Psoas muscle (tissue), 8 donors: Measurements from ENCODE around the gene STYXL1. TPM values are rescaled to one million over a fixed set of nuclear protein-coding genes. Genes with fewer than 3 reads are reported as not detected.

Source experiments
- ATAC-seq, 4 donors: fragments of 200-7000 bp; cut with Tn5 transposase; one replicate each; pipeline ENCODE4 v1.9.1; 2020; ENCODE audit warnings: moderate library complexity in 3 of 4, mild to moderate bottlenecking in 2 of 4
- DNase-seq, 2 donors: peaks; one replicate each; pipeline ENCODE4 v3.0.0-alpha.2; 2020
- H3K27ac ChIP-seq: fragments of 200-600 bp; one replicate; pipeline ENCODE4 v1.8.0; 2022
- H3K27me3 ChIP-seq, 3 donors: fragments of 200-600 bp in 1 of 3; one replicate each; pipeline versions ENCODE4 v1.6.1 to v1.8.0; 2013 to 2022; ENCODE audit warnings: low read length in 2 of 3, mild to moderate bottlenecking in 2 of 3, moderate library complexity in 1 of 3; ENCODE audit not compliant: insufficient read depth in 3 of 3
- H3K36me3 ChIP-seq, 2 donors: fragments of 200-600 bp in 1 of 2; one replicate each; pipeline versions ENCODE4 v1.6.1 to v1.8.0; 2013 to 2022; ENCODE audit warnings: low read depth in 1 of 2, mild to moderate bottlenecking in 1 of 2, moderate library complexity in 1 of 2; ENCODE audit not compliant: insufficient read depth in 1 of 2
- H3K4me1 ChIP-seq: fragments of 200-600 bp; one replicate; pipeline ENCODE4 v1.8.0; 2022
- H3K4me3 ChIP-seq: fragments of 200-600 bp; one replicate; pipeline ENCODE4 v1.8.0; 2022; ENCODE audit warnings: mild to moderate bottlenecking
- H3K9me3 ChIP-seq: fragments of 200-600 bp; one replicate; pipeline ENCODE4 v1.8.0; 2022
- CTCF ChIP-seq: fragments of 200-600 bp; IDR thresholded peaks from one replicate; pipeline ENCODE4 v1.8.0; 2022; ENCODE audit warnings: antibody characterized with exemption
- WGBS, 3 donors: extraction: QIAGEN DNeasy Blood & Tissue Kit; methylation state at CpG; one replicate each; pipeline versions ENCODE4 v1.1.6 to v1.1.7; 2013; 5-methylcytosine and 5-hydroxymethylcytosine counted together
- intact Hi-C, 2 donors: fragments of 100-400 bp; cut with DNase I; formaldehyde crosslinking; loops; one replicate each; pipeline versions ENCODE4 v1.11.0 to v1.14.2; 2022
- polyA plus RNA-seq, 3 donors: library from polyadenylated mRNA; stranded (reverse); fragments of 200-250 nt; gene quantifications; one replicate each; pipeline ENCODE4 v1.2.3, GENCODE V29; 2013
- total RNA-seq, 4 donors: library from RNA; stranded (reverse); fragmentation: NEBNext Ultra II Directional in 2 of 4; extraction: Animal tissue kit (Norgen Biotek cat#: 25700) in 2 of 4; gene quantifications; one replicate each; pipeline versions ENCODE4 v1.2.1 to v1.2.4, GENCODE V29; 2021 to 2023
- donor health status: healthy with polysubstance abuse.
- donor health status: DM: no; HTN: no; CAD: no; lungs with moderate emphysema.
- donor health status: Bipolar disorder and iron deficiency.
- donor health status: healthy.
- donor health status: DM: yes; HTN: yes; CAD: no.
- donor health status: DM: no; HTN: no; CAD: no.
- donor health status: DM: no; HTN: no; CAD: no.
- donor health status: DM: yes; HTN: yes; CAD: no.

Gene STYXL1
- total and polyA plus RNA-seq, 7 donors = 6.6 to 67.5 (median 15.4) TPM

GRCh38 chr7:76002822-76003221 is 45.0 kb downstream of the STYXL1 start:
- Histone ChIP-seq H3K27ac (no peak overlapping the region), H3K36me3 (peaks cover 0 to 47% of the 10 kb centered on the region in 2 donors), H3K4me1 (no peaks in the 10 kb centered on the region), H3K4me3 (no peak overlapping the region), H3K9me3 (no peaks in the 10 kb centered on the region), H3K27me3 (no peaks in the 10 kb centered on the region)
- intact Hi-C loops = loop anchor here in 1 of 2 donors (10.0 kb wide), 1 partner anchor 48 kb away; no protein-coding TSS in a partner anchor
- no peak for TF ChIP-seq CTCF
- ATAC-seq (no peak), DNase-seq (no peak)
- 91 to 95% (median 95%) methylated on average over 3 of the region's 3 CpGs for WGBS, 3 donors

GRCh38 chr7:76002139-76002538 is 45.7 kb downstream of the STYXL1 start:
- no peak overlapping the region for H3K27ac ChIP-seq
- WGBS, 3 donors = 92 to 95% (median 92%) methylated on average over 6 of the region's 6 CpGs
- H3K9me3 ChIP-seq = no peaks in the 10 kb centered on the region
- ATAC-seq = no peak
- TF ChIP-seq CTCF = no peak
- no peaks in the 10 kb centered on the region for H3K4me1 ChIP-seq
- DNase-seq = no peak
- no peak overlapping the region for H3K4me3 ChIP-seq
- no peaks in the 10 kb centered on the region for H3K27me3 ChIP-seq
- H3K36me3 ChIP-seq = peaks cover 0 to 47% of the 10 kb centered on the region in 2 donors
- intact Hi-C loops = loop anchor here in 1 of 2 donors (10.0 kb wide), 1 partner anchor 47 kb away; no protein-coding TSS in a partner anchor

GRCh38 chr7:76000566-76000965 is 47.2 kb downstream of the STYXL1 start:
- 96 to 98% (median 97%) methylated on average over 11 of the region's 11 CpGs for WGBS, 3 donors
- TF ChIP-seq CTCF = no peak
- no peak overlapping the region for H3K27ac ChIP-seq
- DNase-seq (no peak), ATAC-seq (peak in 2 of 4 donors; percentile 21 to 25)
- intact Hi-C loops = loop anchor here in 1 of 2 donors (10.0 kb wide), 1 partner anchor 46 kb away; no protein-coding TSS in a partner anchor
- H3K4me1 ChIP-seq = peaks cover under 1% of the 10 kb centered on the region
- no peaks in the 10 kb centered on the region for H3K27me3 ChIP-seq
- H3K9me3 ChIP-seq = no peaks in the 10 kb centered on the region
- H3K36me3 ChIP-seq = peaks cover 0 to 57% of the 10 kb centered on the region in 2 donors
- H3K4me3 ChIP-seq = no peak overlapping the region

GRCh38 chr7:75998038-75998437 is 49.8 kb downstream of the STYXL1 start:
- intact Hi-C loops = no loop called here
- Histone ChIP-seq H3K27ac (no peak overlapping the region), H3K36me3 (peaks cover 0 to 34% of the 10 kb centered on the region in 2 donors), H3K4me1 (peaks cover 14% of the 10 kb centered on the region), H3K9me3 (no peaks in the 10 kb centered on the region), H3K27me3 (no peaks in the 10 kb centered on the region), H3K4me3 (no peak overlapping the region)
- DNase-seq (no peak), ATAC-seq (no peak)
- no peak for TF ChIP-seq CTCF
- 98 to 100% (median 100%) methylated on average over 1 of the region's 1 CpG for WGBS, 3 donors

DNA sequence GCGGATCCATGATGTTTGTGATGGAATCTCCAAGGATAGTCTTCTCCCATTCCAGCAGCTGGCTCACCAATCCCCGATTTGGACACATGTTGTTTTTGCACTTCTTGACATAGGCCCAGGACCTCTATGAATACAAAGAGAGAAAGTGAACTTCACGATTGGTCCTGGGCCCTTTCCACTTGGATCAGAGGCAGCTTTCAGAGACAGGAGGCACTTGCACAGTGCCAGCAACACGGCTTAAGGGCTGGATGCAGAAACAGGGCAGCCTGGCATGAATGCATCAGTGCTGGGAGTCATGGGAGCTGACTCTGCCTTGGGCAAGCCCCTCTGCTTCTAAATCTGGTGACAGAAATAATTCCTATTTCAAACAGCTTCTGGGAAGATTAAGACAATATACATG is 51.3 kb downstream of the STYXL1 start:
- Histone ChIP-seq H3K36me3 (peaks cover 0 to 26% of the 10 kb centered on the region in 2 donors), H3K27ac (no peak overlapping the region), H3K4me3 (no peak overlapping the region), H3K4me1 (peaks cover 14% of the 10 kb centered on the region), H3K9me3 (no peaks in the 10 kb centered on the region), H3K27me3 (no peaks in the 10 kb centered on the region)
- intact Hi-C loops = no loop called here
- no peak for ATAC-seq
- no peak for DNase-seq
- TF ChIP-seq CTCF = no peak
- WGBS, 3 donors = 42 to 59% (median 43%) methylated on average over 4 of the region's 4 CpGs
